ENCODE measurements around the gene SEMA4G.

SEMA4G gene

GRCh38 chr10:100939763-100940344, 29.4 kb upstream of the SEMA4G start:
- DNase-seq = no peak
- Histone ChIP-seq H3K4me1 (ENCODE audit: control extremely low read depth in 1 of 4, control insufficient read depth in 4 of 4, insufficient read depth in 4 of 4, low read length in 3 of 4) (no peaks in the 10 kb centered on the region), H3K27ac (ENCODE audit: insufficient read depth in 1 of 2, low read depth in 1 of 2, low read length in 2 of 2, poor library complexity in 1 of 2, severe bottlenecking in 2 of 2) (no peak overlapping the region), H3K4me3 (ENCODE audit: control insufficient read depth in 1 of 7, extremely low read depth in 1 of 7, insufficient read depth in 4 of 7, low read depth in 2 of 7, low read length in 6 of 7) (no peak overlapping the region), H3K36me3 (ENCODE audit: control insufficient read depth in 4 of 4, insufficient read depth in 4 of 4, low read length in 3 of 4) (peaks cover 16 to 73% (median 39%) of the 10 kb centered on the region in 4 experiments), H3K27me3 (replicated peaks in 2 of 5; ENCODE audit: control insufficient read depth in 4 of 5, insufficient read depth in 5 of 5, low read length in 4 of 5) (no peaks in the 10 kb centered on the region), H3K9me3 (ENCODE audit: control extremely low read depth in 1 of 5, control insufficient read depth in 4 of 5, insufficient read depth in 2 of 5, low read depth in 1 of 5, low read length in 4 of 5) (no peaks in the 10 kb centered on the region)
- POLR2A ChIA-PET = no interaction called here
- CTCF ChIA-PET = interaction anchor here (0.7 to 1.0 kb wide), 3 partner anchors 27 to 1017 kb away, joined by 3 to 4 read pairs (median 3); no protein-coding TSS in a partner anchor

DNA sequence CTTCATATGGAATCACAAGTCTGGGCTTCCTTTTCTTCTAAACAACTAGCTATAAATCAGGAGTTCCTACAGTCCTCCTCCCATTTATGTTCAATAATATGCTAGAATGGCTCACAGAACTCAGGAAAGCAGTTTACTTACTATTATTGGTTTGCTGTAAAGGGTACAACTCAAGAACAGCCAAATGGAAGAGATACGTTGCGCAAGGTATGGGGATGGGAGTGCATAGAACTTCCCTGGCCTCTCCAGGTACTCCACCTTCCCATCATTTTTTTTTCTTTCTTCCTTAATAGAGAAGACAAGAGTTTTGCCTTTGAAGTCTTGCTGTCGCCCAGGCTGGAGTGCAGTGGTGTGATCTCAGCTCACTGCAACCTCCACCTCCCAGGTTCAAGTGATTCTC, 27.1 kb upstream of the SEMA4G start:
- Histone ChIP-seq H3K9me3 (ENCODE audit: control extremely low read depth in 1 of 5, control insufficient read depth in 4 of 5, insufficient read depth in 2 of 5, low read depth in 1 of 5, low read length in 4 of 5) (no peaks in the 10 kb centered on the region), H3K4me3 (ENCODE audit: control insufficient read depth in 1 of 7, extremely low read depth in 1 of 7, insufficient read depth in 4 of 7, low read depth in 2 of 7, low read length in 6 of 7) (no peak overlapping the region), H3K36me3 (ENCODE audit: control insufficient read depth in 4 of 4, insufficient read depth in 4 of 4, low read length in 3 of 4) (peaks cover 15 to 88% (median 48%) of the 10 kb centered on the region in 4 experiments), H3K27ac (ENCODE audit: insufficient read depth in 1 of 2, low read depth in 1 of 2, low read length in 2 of 2, poor library complexity in 1 of 2, severe bottlenecking in 2 of 2) (no peak overlapping the region), H3K27me3 (replicated peaks in 2 of 5; ENCODE audit: control insufficient read depth in 4 of 5, insufficient read depth in 5 of 5, low read length in 4 of 5) (no peaks in the 10 kb centered on the region), H3K4me1 (ENCODE audit: control extremely low read depth in 1 of 4, control insufficient read depth in 4 of 4, insufficient read depth in 4 of 4, low read length in 3 of 4) (no peaks in the 10 kb centered on the region)
- no peak for DNase-seq
- WGBS (ENCODE audit: insufficient coverage) = 100% methylated on average over 1 of the region's 3 CpGs
- ChIA-PET POLR2A (no interaction called here), CTCF (interaction anchor here (1.3 to 2.4 kb wide), 2 partner anchors 14 to 76 kb away, joined by 3 to 13 read pairs; no protein-coding TSS in a partner anchor)

DNA sequence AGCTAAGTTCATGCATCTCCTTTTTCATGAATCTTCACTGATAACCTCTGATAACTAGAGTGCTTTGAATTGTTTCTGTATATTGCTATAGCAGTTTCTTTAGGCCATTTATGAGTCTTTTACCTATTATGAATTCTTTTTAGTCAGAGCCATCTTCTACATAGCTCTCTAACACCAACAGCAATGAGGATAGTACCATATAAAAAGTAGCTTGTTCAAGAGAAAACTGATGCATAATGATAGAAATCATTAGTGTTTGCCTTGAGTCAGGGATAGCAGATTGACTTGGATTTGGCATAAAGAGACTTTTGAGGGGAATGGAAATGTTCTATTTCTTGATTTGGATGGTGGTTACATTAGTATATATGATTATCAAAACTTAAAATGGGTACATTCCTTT, 25.8 kb upstream of the SEMA4G start:
- H3K4me1 ChIP-seq (ENCODE audit: control extremely low read depth in 1 of 4, control insufficient read depth in 4 of 4, insufficient read depth in 4 of 4, low read length in 3 of 4) = no peaks in the 10 kb centered on the region
- H3K27ac ChIP-seq (ENCODE audit: insufficient read depth in 1 of 2, low read depth in 1 of 2, low read length in 2 of 2, poor library complexity in 1 of 2, severe bottlenecking in 2 of 2) = no peak overlapping the region
- POLR2A ChIA-PET = no interaction called here
- no peaks in the 10 kb centered on the region for H3K9me3 ChIP-seq (ENCODE audit: control extremely low read depth in 1 of 5, control insufficient read depth in 4 of 5, insufficient read depth in 2 of 5, low read depth in 1 of 5, low read length in 4 of 5)
- CTCF ChIA-PET = interaction anchor here (0.7 to 2.4 kb wide), 3 partner anchors 11 to 17 kb away, joined by 3 to 13 read pairs (median 3); no protein-coding TSS in a partner anchor
- no peak overlapping the region for H3K4me3 ChIP-seq (ENCODE audit: control insufficient read depth in 1 of 7, extremely low read depth in 1 of 7, insufficient read depth in 4 of 7, low read depth in 2 of 7, low read length in 6 of 7)
- H3K36me3 ChIP-seq (ENCODE audit: control insufficient read depth in 4 of 4, insufficient read depth in 4 of 4, low read length in 3 of 4) = peaks cover 7 to 88% (median 48%) of the 10 kb centered on the region in 4 experiments
- no peaks in the 10 kb centered on the region for H3K27me3 ChIP-seq (replicated peaks in 2 of 5; ENCODE audit: control insufficient read depth in 4 of 5, insufficient read depth in 5 of 5, low read length in 4 of 5)
- DNase-seq = no peak

DNA sequence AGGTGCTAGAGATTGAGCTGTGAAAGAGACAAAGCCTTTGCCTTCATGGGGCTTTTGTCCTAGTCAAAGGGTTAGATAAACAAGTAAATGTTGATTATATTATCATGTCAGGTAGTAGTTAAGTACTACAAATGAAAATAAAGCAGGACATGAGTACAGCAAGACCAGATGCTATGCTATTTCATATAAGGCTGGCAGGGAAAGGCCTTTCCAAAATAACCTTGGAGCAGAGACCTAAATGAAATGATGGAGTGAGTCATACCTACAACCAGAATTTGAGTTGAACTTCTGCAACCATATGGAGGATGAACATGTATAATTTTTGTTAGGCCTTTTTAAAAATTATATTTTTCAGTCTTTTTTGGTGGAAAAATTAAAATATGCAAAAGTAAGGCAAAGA, 23.6 kb upstream of the SEMA4G start:
- Histone ChIP-seq H3K9me3 (ENCODE audit: control extremely low read depth in 1 of 5, control insufficient read depth in 4 of 5, insufficient read depth in 2 of 5, low read depth in 1 of 5, low read length in 4 of 5) (no peaks in the 10 kb centered on the region), H3K4me1 (ENCODE audit: control extremely low read depth in 1 of 4, control insufficient read depth in 4 of 4, insufficient read depth in 4 of 4, low read length in 3 of 4) (no peaks in the 10 kb centered on the region), H3K4me3 (ENCODE audit: control insufficient read depth in 1 of 7, extremely low read depth in 1 of 7, insufficient read depth in 4 of 7, low read depth in 2 of 7, low read length in 6 of 7) (no peak overlapping the region), H3K27me3 (replicated peaks in 2 of 5; ENCODE audit: control insufficient read depth in 4 of 5, insufficient read depth in 5 of 5, low read length in 4 of 5) (no peaks in the 10 kb centered on the region), H3K27ac (ENCODE audit: insufficient read depth in 1 of 2, low read depth in 1 of 2, low read length in 2 of 2, poor library complexity in 1 of 2, severe bottlenecking in 2 of 2) (no peak overlapping the region), H3K36me3 (ENCODE audit: control insufficient read depth in 4 of 4, insufficient read depth in 4 of 4, low read length in 3 of 4) (peaks cover 19 to 89% (median 52%) of the 10 kb centered on the region in 4 experiments)
- no peak for DNase-seq
- ChIA-PET CTCF (interaction anchor here (2.2 kb wide), 1 partner anchor 69 kb away, joined by 9 read pairs; no protein-coding TSS in a partner anchor), POLR2A (no interaction called here)

DNA sequence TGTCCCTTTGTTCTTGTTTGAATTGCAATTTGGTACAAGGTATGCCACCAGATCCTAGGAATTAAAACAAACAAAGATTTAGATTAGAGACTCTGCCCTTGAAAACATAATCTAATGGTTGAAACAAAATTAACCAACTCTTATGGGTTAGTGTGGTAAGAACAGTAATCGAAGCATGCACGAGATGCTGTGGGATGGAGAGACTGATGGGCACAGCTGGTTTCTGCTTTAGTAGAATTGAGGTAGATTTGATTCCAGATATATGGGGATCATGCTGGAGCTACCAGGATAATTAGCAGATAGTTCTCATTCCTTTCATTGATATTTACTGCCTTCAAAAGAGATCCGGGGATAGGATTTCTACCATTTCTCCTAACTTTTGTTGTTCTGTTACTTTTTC, 20.4 kb upstream of the SEMA4G start:
- Histone ChIP-seq H3K9me3 (ENCODE audit: control extremely low read depth in 1 of 5, control insufficient read depth in 4 of 5, insufficient read depth in 2 of 5, low read depth in 1 of 5, low read length in 4 of 5) (no peaks in the 10 kb centered on the region), H3K36me3 (ENCODE audit: control insufficient read depth in 4 of 4, insufficient read depth in 4 of 4, low read length in 3 of 4) (peaks cover 22 to 77% (median 46%) of the 10 kb centered on the region in 4 experiments), H3K4me1 (ENCODE audit: control extremely low read depth in 1 of 4, control insufficient read depth in 4 of 4, insufficient read depth in 4 of 4, low read length in 3 of 4) (no peaks in the 10 kb centered on the region), H3K27me3 (replicated peaks in 2 of 5; ENCODE audit: control insufficient read depth in 4 of 5, insufficient read depth in 5 of 5, low read length in 4 of 5) (no peaks in the 10 kb centered on the region), H3K27ac (ENCODE audit: insufficient read depth in 1 of 2, low read depth in 1 of 2, low read length in 2 of 2, poor library complexity in 1 of 2, severe bottlenecking in 2 of 2) (no peak overlapping the region), H3K4me3 (ENCODE audit: control insufficient read depth in 1 of 7, extremely low read depth in 1 of 7, insufficient read depth in 4 of 7, low read depth in 2 of 7, low read length in 6 of 7) (no peak overlapping the region)
- WGBS (ENCODE audit: insufficient coverage) = no CpG with 5 or more reads among the region's 3 CpGs
- POLR2A ChIA-PET = interaction anchor here (0.5 to 0.6 kb wide), 2 partner anchors 15 to 17 kb away, joined by 3 read pairs; no protein-coding TSS in a partner anchor
- CTCF ChIA-PET = interaction anchor here (1.8 kb wide), 1 partner anchor 35 kb away, joined by 3 read pairs; no protein-coding TSS in a partner anchor
- DNase-seq = no peak

DNA sequence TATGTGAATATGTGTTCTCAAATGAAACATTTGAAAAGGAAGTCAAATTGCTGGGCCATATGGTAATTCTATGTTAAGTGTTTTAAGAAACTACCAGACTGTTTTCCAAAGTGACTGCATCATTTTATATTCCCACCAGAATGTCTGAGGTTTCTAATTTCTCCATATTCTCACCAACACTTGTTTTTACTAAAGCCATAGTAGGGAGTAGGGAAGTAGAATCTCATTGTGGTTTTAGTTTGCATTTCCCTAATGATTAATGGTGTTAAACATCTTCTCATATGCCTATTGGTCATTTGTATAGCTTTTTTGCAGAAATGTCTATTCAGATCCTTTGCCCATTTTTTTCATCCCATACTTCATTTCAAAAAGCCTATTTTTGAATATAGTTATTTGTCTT, 9.1 kb upstream of the SEMA4G start:
- no peak overlapping the region for H3K4me3 ChIP-seq (ENCODE audit: control insufficient read depth in 1 of 7, extremely low read depth in 1 of 7, insufficient read depth in 4 of 7, low read depth in 2 of 7, low read length in 6 of 7)
- ChIA-PET POLR2A (no interaction called here), CTCF (interaction anchor here (1.2 kb wide), 1 partner anchor 17 kb away, joined by 3 read pairs; no protein-coding TSS in a partner anchor)
- no peaks in the 10 kb centered on the region for H3K4me1 ChIP-seq (ENCODE audit: control extremely low read depth in 1 of 4, control insufficient read depth in 4 of 4, insufficient read depth in 4 of 4, low read length in 3 of 4)
- no peak for DNase-seq
- no peaks in the 10 kb centered on the region for H3K9me3 ChIP-seq (ENCODE audit: control extremely low read depth in 1 of 5, control insufficient read depth in 4 of 5, insufficient read depth in 2 of 5, low read depth in 1 of 5, low read length in 4 of 5)
- H3K36me3 ChIP-seq (ENCODE audit: control insufficient read depth in 4 of 4, insufficient read depth in 4 of 4, low read length in 3 of 4) = peaks cover 12 to 66% (median 43%) of the 10 kb centered on the region in 4 experiments
- H3K27ac ChIP-seq (ENCODE audit: insufficient read depth in 1 of 2, low read depth in 1 of 2, low read length in 2 of 2, poor library complexity in 1 of 2, severe bottlenecking in 2 of 2) = no peak overlapping the region
- H3K27me3 ChIP-seq (replicated peaks in 2 of 5; ENCODE audit: control insufficient read depth in 4 of 5, insufficient read depth in 5 of 5, low read length in 4 of 5) = no peaks in the 10 kb centered on the region

GRCh38 chr10:100962351-100963080, 6.8 kb upstream of the SEMA4G start:
- Histone ChIP-seq H3K27ac (ENCODE audit: insufficient read depth in 1 of 2, low read depth in 1 of 2, low read length in 2 of 2, poor library complexity in 1 of 2, severe bottlenecking in 2 of 2) (no peak overlapping the region), H3K4me3 (ENCODE audit: control insufficient read depth in 1 of 7, extremely low read depth in 1 of 7, insufficient read depth in 4 of 7, low read depth in 2 of 7, low read length in 6 of 7) (no peak overlapping the region), H3K9me3 (ENCODE audit: control extremely low read depth in 1 of 5, control insufficient read depth in 4 of 5, insufficient read depth in 2 of 5, low read depth in 1 of 5, low read length in 4 of 5) (no peaks in the 10 kb centered on the region), H3K36me3 (ENCODE audit: control insufficient read depth in 4 of 4, insufficient read depth in 4 of 4, low read length in 3 of 4) (peaks cover 9 to 62% (median 35%) of the 10 kb centered on the region in 4 experiments), H3K4me1 (ENCODE audit: control extremely low read depth in 1 of 4, control insufficient read depth in 4 of 4, insufficient read depth in 4 of 4, low read length in 3 of 4) (peaks cover 0 to 4% (median 0%) of the 10 kb centered on the region in 4 experiments), H3K27me3 (replicated peaks in 2 of 5; ENCODE audit: control insufficient read depth in 4 of 5, insufficient read depth in 5 of 5, low read length in 4 of 5) (no peaks in the 10 kb centered on the region)
- DNase-seq = no peak
- ChIA-PET CTCF (interaction anchor here (0.6 to 9.1 kb wide), 2 partner anchors 54 to 964 kb away, joined by 3 to 82 read pairs; no protein-coding TSS in a partner anchor), POLR2A (no interaction called here)
- 100% methylated on average over 1 of the region's 4 CpGs for WGBS (ENCODE audit: insufficient coverage)

Data from common myeloid progenitor, CD34-positive (primary cell).